HG03025 (cell line): ENCODE measurements around the gene TBC1D22A.

Source experiments
- ATAC-seq: cut with Tn5 transposase; IDR thresholded peaks from one replicate; pipeline ENCODE4 v1.9.1; 2021; ENCODE audit warnings: mild to moderate bottlenecking, moderate library complexity; ENCODE audit not compliant: unreplicated experiment, low FRiP score

Gene TBC1D22A

DNA sequence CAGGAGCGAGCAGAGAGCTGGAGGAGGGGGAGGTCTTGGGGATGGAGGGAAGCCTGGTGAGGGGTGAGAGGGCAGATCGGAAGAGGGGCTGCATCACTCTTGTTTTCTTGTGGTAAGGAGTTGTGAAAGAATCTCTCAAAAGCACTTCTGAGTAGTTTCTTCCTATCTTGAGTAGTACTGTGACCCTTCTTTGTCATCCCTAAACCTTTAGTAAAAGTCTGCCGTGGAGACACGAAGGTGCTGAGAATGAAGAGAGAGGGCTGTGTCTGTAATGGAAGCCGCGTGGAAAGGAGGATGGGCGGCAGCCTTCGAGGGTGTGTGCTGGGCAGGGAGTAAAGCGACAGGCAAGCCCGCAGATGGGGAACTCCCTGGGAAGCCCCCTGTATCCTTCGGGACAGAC, 237.8 kb downstream of the TBC1D22A start:
- no peak for ATAC-seq

- no peak for ATAC-seq
Observed at GRCh38 chr22:47000888-47001287, 238.4 kb downstream of the TBC1D22A start.

- ATAC-seq, result no peak
Observed at GRCh38 chr22:47001288-47001687, 238.8 kb downstream of the TBC1D22A start.

GRCh38 chr22:47002692-47003091, 240.2 kb downstream of the TBC1D22A start:
- no peak for ATAC-seq

- no peak for ATAC-seq
Observed at GRCh38 chr22:47005506-47006408, 243.3 kb downstream of the TBC1D22A start.

DNA sequence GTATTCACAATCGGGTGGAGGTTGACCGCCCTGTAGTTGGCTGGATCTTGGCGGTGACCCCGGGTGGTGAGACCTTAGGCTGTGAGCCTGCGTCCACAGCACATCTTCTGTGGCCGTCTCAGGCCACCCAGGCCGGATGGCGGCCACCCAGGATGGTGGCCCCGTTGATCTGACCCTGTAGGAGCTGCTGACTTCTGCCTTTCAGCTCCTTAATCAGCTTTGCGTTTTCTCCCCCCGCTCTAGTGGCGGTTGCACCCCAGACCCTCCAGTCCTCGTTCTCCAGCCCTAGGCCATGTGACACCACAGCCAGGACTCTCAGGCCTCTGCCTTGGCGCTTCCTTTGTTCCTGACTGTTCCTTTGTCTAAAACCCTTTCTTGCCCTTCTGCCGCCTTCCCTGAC, 244.0 kb downstream of the TBC1D22A start:
- ATAC-seq, result no peak

DNA sequence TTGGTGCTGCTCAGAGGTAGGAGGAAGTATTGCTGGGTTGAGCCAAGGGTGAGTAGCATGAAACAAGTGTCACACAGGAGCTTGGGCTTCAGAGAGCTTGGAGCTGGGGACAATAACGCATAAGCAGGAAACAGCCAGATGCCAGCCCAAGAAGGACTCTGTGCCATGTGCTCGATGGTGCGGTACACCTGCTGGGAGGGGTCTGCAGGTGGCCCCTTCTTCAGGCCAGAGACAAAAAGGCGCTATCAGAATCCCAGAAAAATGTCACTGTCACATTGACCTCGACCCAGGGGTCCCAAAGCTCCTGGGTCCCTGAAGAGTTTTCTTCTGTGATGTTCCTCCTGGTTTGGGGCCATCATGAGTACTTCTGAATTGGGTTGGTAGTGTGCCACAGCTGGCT, 244.4 kb downstream of the TBC1D22A start:
- ATAC-seq, result no peak

DNA sequence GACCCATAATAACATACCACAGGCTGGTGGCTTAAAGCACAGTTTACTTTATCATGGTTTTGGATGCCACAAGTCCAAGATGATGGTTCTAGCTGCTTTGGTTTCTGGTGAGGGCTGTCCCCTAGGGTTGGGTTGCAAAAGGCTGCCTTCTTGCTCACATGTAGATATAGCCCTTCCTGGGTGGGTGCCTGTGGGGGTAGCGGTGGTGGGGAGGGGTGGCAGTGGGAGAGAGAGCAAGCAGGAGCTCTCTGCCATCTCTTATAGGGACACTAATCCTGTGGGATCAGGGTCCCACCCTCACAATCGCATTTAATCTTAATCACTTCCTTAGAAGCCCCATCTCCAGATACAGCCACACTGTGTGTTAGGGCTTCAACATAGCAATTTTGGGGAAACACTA, 245.0 kb downstream of the TBC1D22A start:
- ATAC-seq, result no peak

DNA sequence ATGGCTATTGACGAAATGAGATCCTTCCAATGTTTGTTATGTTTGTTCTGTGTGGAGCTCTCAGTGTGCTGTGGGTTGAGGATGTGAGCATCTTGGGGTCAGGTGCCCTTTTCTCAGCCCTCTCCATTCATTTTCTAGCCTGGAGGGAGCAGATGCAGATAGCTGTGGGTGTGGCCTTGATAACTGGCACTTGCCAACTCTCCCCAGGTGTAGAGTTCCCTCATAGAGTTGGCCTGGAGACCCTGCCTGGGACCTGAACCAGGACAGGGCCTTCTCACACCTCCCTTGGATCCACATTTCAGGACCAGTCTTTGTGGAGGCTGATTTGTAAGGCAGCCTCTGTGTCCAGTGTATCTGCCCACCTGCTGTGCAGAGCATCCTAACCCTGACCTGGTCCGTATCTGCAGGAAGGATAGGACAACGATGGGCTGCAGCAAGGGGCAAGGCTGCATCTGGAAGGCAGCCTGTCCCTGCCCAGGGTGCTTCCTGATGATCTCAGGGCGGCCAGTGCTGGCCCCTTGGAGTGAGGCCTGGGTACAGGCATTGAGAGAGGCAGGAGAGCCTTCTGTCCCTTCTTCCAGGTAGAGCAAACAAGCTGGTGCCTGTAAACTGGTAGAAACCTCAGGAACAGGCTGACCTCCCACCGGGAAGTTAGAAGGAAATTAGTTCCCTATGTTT, 245.9 kb downstream of the TBC1D22A start:
- ATAC-seq, result no peak

DNA sequence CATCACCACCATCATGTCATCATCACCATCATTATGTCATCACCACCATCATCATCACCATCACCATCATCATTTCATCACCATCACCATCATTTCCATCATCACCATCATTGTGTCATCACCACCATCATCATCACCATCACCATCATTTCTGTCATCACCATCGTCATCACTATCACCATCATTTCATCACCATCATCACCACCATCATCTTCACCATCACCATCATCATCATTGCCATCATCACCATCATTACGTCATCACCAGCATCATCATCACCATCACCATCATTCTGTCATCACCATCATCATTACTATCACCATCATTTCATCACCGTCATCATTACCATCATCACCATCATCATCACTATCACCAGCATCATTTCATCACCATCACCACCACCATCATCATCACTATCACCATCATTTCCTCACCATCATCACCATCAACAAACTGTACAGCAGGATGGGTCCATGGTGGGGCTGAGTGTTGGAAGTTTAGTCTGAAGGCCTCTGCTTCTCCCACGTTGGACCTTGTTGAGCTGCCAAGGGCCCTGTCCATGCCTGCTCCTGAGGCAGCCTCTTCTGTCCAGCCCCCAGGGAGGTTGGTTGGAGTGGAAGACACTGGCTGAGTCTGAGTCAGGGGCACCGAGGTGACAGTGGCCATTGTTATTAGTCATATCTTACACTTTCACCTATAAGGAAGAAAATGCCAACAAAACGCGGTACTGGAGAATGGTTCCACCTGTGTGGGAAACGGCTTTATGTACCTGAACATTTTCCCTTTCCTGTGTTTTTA, 247.1 kb downstream of the TBC1D22A start:
- ATAC-seq, result no peak

DNA sequence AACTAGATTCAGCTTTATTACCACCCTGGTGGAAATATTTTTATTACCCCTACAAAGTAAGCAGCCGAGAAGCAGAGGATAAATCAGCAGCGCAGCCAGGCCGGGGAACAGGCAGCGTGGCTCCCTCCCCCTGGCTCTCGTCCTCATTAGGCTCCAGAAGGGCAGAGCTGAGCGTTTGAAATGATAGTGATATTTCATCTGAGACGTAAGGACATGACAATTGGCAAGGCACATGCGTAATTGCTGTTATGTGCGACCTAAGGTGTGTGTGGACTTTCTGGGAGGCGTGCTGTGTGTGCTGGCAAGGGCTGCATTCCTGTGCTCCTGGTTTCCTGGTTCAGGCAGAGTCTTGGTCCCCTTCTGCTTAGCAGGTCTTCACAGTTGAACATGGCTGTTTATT, 247.8 kb downstream of the TBC1D22A start:
- ATAC-seq, result no peak

DNA sequence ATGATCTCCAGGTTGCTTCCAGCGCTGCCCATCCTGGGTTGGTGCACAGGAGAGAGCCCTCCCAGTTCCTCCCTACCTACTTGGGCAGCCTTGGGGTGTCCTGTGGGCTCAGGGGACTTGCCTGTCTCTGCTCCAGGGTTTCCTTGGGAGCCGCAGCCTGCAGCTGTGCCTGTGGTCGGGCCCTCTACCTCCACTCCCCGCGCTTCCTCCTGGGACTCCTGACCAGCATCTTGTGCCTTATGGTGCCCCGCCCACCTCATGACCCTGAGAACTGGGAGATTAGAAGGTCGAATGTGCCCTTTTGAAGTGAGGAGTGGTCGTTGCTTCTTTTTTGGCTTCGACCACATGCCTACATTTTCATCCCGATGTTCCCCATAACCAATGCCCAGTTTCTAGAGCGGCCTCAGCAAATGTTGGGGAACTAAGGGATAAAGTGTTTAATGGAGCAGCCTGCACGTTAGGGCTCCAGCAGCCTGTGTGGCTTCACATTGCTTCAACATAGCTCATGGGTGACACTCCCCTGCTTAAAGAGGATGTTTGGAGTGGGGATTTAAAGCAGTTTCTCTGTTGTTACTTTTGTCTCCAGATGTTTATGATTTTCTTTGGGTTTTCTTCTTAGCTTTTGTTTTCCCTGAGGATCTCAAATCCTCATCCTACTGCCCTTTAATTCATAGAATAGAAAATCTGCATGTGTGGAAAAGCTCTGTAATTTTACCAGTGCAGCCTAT, 248.8 kb downstream of the TBC1D22A start:
- no peak for ATAC-seq

GRCh38 chr22:47011859-47012258, 249.4 kb downstream of the TBC1D22A start:
- ATAC-seq, result no peak

- ATAC-seq, result no peak
Observed at GRCh38 chr22:47012589-47013370, 250.3 kb downstream of the TBC1D22A start.

GRCh38 chr22:47013861-47014635, 251.6 kb downstream of the TBC1D22A start:
- no peak for ATAC-seq

DNA sequence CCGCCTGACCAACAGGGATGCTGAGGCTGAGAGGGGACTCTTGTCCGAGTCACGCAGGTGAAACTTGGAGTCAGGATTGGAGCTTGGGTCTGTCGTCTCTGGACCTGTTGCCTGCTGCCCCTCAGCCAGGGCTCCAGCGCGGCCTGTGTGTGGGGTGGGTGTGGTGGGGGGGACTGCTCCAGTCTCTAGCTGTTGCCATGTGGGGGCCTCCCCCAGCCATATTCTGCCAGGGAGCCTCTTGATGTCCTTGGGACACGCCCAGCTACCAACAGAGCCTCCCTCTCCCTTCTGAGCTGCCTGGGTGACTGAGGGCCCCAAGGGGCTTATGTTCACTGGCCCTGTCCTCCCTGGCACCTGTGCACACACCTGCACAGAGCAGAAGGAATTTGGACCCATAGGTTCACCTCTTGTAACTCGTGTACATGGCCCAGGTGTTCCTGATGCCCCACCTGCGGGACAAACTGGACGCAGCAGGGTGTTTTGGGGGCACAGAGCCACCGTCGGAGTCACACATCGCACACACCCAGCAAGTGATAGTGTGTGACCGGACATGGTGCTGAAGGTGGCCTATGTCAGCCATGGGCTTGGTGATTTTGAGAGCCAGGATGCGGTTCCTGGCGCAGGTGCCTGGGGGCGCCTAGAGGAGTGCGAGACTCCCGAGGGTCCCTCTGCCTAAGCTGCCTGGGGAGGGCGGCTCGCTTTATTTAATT, 252.3 kb downstream of the TBC1D22A start:
- ATAC-seq, result no peak

- no peak for ATAC-seq
Observed at GRCh38 chr22:47015589-47016178, 253.2 kb downstream of the TBC1D22A start.

DNA sequence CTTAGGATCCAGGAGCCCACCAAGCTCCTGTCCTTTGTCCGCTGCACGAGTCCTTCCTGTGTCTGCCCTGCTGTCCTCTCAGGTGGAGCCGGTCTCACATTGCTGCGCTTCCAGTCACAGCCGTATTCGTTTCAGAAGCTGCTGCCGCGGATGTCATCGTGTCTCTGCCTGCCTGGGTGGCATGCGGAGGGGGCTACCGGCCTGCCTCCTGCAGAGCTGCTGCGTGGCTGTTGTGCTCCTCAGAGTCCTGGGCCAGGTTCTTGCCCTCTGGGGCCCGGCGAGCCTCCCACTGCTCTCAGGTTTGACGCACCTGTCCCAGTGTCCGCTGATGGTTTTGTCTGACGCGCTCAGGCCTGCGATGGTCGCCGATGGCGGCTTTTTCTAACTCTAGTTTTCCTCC, 254.2 kb downstream of the TBC1D22A start:
- no peak for ATAC-seq
